ENCODE measurements around the gene KCNIP4. TPM values are rescaled to one million over a fixed set of nuclear protein-coding genes. Genes with fewer than 3 reads are reported as not detected.

KCNIP4 gene
- total and polyA plus RNA-seq, 2 donors (not counting 1 experiment from before 2014, with no cell fraction given): not detected

- no peaks in the 10 kb centered on the region for H3K4me1 Mint-ChIP-seq
- intact Hi-C loops (cut with micrococcal nuclease): no loop called here
- no peaks in the 10 kb centered on the region for H3K79me2 ChIP-seq (ENCODE audit: control insufficient read depth, insufficient read depth, low read length)
- TF ChIP-seq CTCF (IDR thresholded peaks at IDR 0.05) (no peak), EZH2 (IDR thresholded peaks at IDR 0.05; ENCODE audit: borderline replicate concordance, insufficient read depth, low read depth, low read length, poor library complexity, severe bottlenecking) (no peak)
- peaks cover under 1% of the 10 kb centered on the region for H3K27me3 Mint-ChIP-seq
- H3K4me2 ChIP-seq (replicated peaks; ENCODE audit: low read depth, low read length, poor library complexity, severe bottlenecking): no peak overlapping the region
- H3K36me3 ChIP-seq (replicated peaks in 1 of 2; ENCODE audit: control extremely low read depth in 1 of 2, control insufficient read depth in 1 of 2, extremely low read depth in 1 of 2, insufficient read depth in 2 of 2, low read length in 1 of 2): no peaks in the 10 kb centered on the region
- H3K4me3 Mint-ChIP-seq: no peak overlapping the region
- ATAC-seq (ENCODE audit: low read depth) (no peak), DNase-seq (no peak)
- H2AFZ ChIP-seq (ENCODE audit: insufficient read depth, low read depth, low read length, poor library complexity, severe bottlenecking): no peak overlapping the region
- no peak overlapping the region for H3K9ac ChIP-seq (ENCODE audit: low read length)
- POLR2A ChIA-PET: no interaction called here
- H3K27me3 ChIP-seq (replicated peaks in 1 of 4; ENCODE audit: control extremely low read depth in 1 of 4, control insufficient read depth in 3 of 4, insufficient read depth in 4 of 4, low read length in 3 of 4): no peaks in the 10 kb centered on the region
- WGBS (ENCODE audit: insufficient coverage): 60% methylated on average over 1 of the region's 3 CpGs
- no peaks in the 10 kb centered on the region for H3K9me3 ChIP-seq (ENCODE audit: control extremely low read depth in 1 of 3, control insufficient read depth in 2 of 3, insufficient read depth in 1 of 3, low read length in 2 of 3)
- CTCF ChIA-PET: no interaction called here
- H3K27ac Mint-ChIP-seq: no peak overlapping the region
- no peak overlapping the region for H3K27ac ChIP-seq (ENCODE audit: low read length in 2 of 2)
- H4K20me1 ChIP-seq (ENCODE audit: control insufficient read depth, insufficient read depth, low read length, poor library complexity, severe bottlenecking): no peaks in the 10 kb centered on the region
- no peaks in the 10 kb centered on the region for H3K4me1 ChIP-seq (ENCODE audit: control insufficient read depth in 2 of 2, insufficient read depth in 2 of 2, low read length in 2 of 2)
- no peaks in the 10 kb centered on the region for H3K9me3 Mint-ChIP-seq (ENCODE audit: insufficient read depth)
- no peak overlapping the region for H3K4me3 ChIP-seq (ENCODE audit: control extremely low read depth in 1 of 5, extremely low read depth in 1 of 5, insufficient read depth in 1 of 5, low read depth in 2 of 5, low read length in 4 of 5)
Measured at GRCh38 chr4:21954916-21955315, 6.3 kb upstream of the KCNIP4 start.

GRCh38 chr4:21953653-21954052 is 5.1 kb upstream of the KCNIP4 start:
- Mint-ChIP-seq H3K9me3 (ENCODE audit: insufficient read depth) (no peaks in the 10 kb centered on the region), H3K4me3 (no peak overlapping the region), H3K4me1 (no peaks in the 10 kb centered on the region), H3K27ac (no peak overlapping the region), H3K27me3 (peaks cover 4% of the 10 kb centered on the region)
- ATAC-seq (ENCODE audit: low read depth) (no peak), DNase-seq (no peak)
- Histone ChIP-seq H3K27ac (ENCODE audit: low read length in 2 of 2) (no peak overlapping the region), H3K4me2 (replicated peaks; ENCODE audit: low read depth, low read length, poor library complexity, severe bottlenecking) (no peak overlapping the region), H2AFZ (ENCODE audit: insufficient read depth, low read depth, low read length, poor library complexity, severe bottlenecking) (no peak overlapping the region), H3K9me3 (ENCODE audit: control extremely low read depth in 1 of 3, control insufficient read depth in 2 of 3, insufficient read depth in 1 of 3, low read length in 2 of 3) (peaks cover 0 to 5% (median 0%) of the 10 kb centered on the region in 3 donors), H4K20me1 (ENCODE audit: control insufficient read depth, insufficient read depth, low read length, poor library complexity, severe bottlenecking) (no peaks in the 10 kb centered on the region), H3K4me3 (ENCODE audit: control extremely low read depth in 1 of 5, extremely low read depth in 1 of 5, insufficient read depth in 1 of 5, low read depth in 2 of 5, low read length in 4 of 5) (no peak overlapping the region), H3K4me1 (ENCODE audit: control insufficient read depth in 2 of 2, insufficient read depth in 2 of 2, low read length in 2 of 2) (no peaks in the 10 kb centered on the region), H3K36me3 (replicated peaks in 1 of 2; ENCODE audit: control extremely low read depth in 1 of 2, control insufficient read depth in 1 of 2, extremely low read depth in 1 of 2, insufficient read depth in 2 of 2, low read length in 1 of 2) (no peaks in the 10 kb centered on the region), H3K79me2 (ENCODE audit: control insufficient read depth, insufficient read depth, low read length) (no peaks in the 10 kb centered on the region), H3K27me3 (replicated peaks in 1 of 4; ENCODE audit: control extremely low read depth in 1 of 4, control insufficient read depth in 3 of 4, insufficient read depth in 4 of 4, low read length in 3 of 4) (peaks cover 0 to 7% (median 0%) of the 10 kb centered on the region in 4 experiments), H3K9ac (ENCODE audit: low read length) (no peak overlapping the region)
- intact Hi-C loops (cut with micrococcal nuclease): no loop called here
- no peak for TF ChIP-seq CTCF (IDR thresholded peaks at IDR 0.05)
- TF ChIP-seq EZH2 (IDR thresholded peaks at IDR 0.05; ENCODE audit: borderline replicate concordance, insufficient read depth, low read depth, low read length, poor library complexity, severe bottlenecking): no peak
- CTCF ChIA-PET: no interaction called here
- POLR2A ChIA-PET: no interaction called here
- 38% methylated on average over 1 of the region's 4 CpGs for WGBS (ENCODE audit: insufficient coverage)
